Panc1 (cell line): ENCODE measurements around the gene ANKRD33B. TPM values are rescaled to one million over a fixed set of nuclear protein-coding genes. Genes with fewer than 3 reads are reported as not detected.

Source experiments
- ATAC-seq: fragments of 200-7000 bp; cut with Tn5 transposase; 2 replicates; pipeline ENCODE4 v1.9.1; 2020; ENCODE audit warnings: mild to moderate bottlenecking, moderate library complexity
- BruUV-seq: library from RNA; stranded (reverse); fragments of 400-500 nt; replicated peaks from 2 replicates; lab custom pipeline; 2021; lab: Mats Ljungman, UMichigan
- CTCF ChIA-PET: fragments of 300-600 bp; sonication (Branson Sonifier 250); formaldehyde crosslinking; loops from one replicate; lab custom pipeline; 2022; ENCODE audit warnings: antibody characterized with exemption; lab: Charles Lee
- POLR2A ChIA-PET: fragments of 300-600 bp; sonication (Branson Sonifier 250); formaldehyde crosslinking; loops from one replicate; lab custom pipeline; 2022; ENCODE audit warnings: antibody characterized with exemption; lab: Charles Lee
- DNase-seq: peaks from one replicate; pipeline ENCODE4 v3.0.0-alpha.2; 2010; ENCODE audit warnings: low read depth, low spot score
- H3K27ac ChIP-seq: 2 replicates; pipeline ENCODE4 v1.5.1; 2011; ENCODE audit warnings: mild to moderate bottlenecking, low read length, inconsistent platforms
- H3K27me3 ChIP-seq: fragments of 200-500 bp; sonication (Bioruptor generic); 2 replicates; pipeline ENCODE4 v1.6.0; 2014; ENCODE audit warnings: low read length, inconsistent platforms; ENCODE audit not compliant: control insufficient read depth, insufficient read depth
- H3K36me3 ChIP-seq: fragments of 200-500 bp; sonication (Bioruptor generic); 2 replicates; pipeline ENCODE4 v1.5.1; 2014; ENCODE audit warnings: inconsistent platforms, mild to moderate bottlenecking, low read length, moderate library complexity; ENCODE audit not compliant: control insufficient read depth, insufficient read depth
- H3K4me1 ChIP-seq: 2 replicates; pipeline ENCODE4 v1.5.1; 2011; ENCODE audit warnings: inconsistent platforms, mild to moderate bottlenecking, low read length, moderate library complexity; ENCODE audit not compliant: control insufficient read depth, insufficient read depth
- H3K4me3 ChIP-seq, 2 experiments: 2 replicates each; pipeline ENCODE4 v1.5.1; 2011 to 2012; ENCODE audit warnings: low read depth in 2 of 2, low read length in 2 of 2, mild to moderate bottlenecking in 2 of 2, inconsistent platforms in 1 of 2, moderate library complexity in 1 of 2
- H3K9me3 ChIP-seq: fragments of 200-500 bp; sonication (Bioruptor generic); 2 replicates; pipeline ENCODE4 v1.5.1; 2014; ENCODE audit warnings: low read depth, mild to moderate bottlenecking, inconsistent platforms, low read length, moderate library complexity; ENCODE audit not compliant: control insufficient read depth, insufficient read depth
- POLR2AphosphoS5 ChIP-seq: IDR thresholded peaks from 2 replicates; pipeline ENCODE4 v1.6.1; 2012; ENCODE audit warnings: mild to moderate bottlenecking, low read depth, low read length, moderate library complexity
- REST ChIP-seq, 2 experiments: IDR thresholded peaks; 2 replicates each; pipeline ENCODE4 v1.6.1; 2011 to 2012; ENCODE audit warnings: low read depth in 2 of 2, control low read depth in 1 of 2, low read length in 1 of 2, mild to moderate bottlenecking in 1 of 2, moderate library complexity in 1 of 2; ENCODE audit not compliant: insufficient read depth in 1 of 2
- SIN3A ChIP-seq: IDR thresholded peaks from 2 replicates; pipeline ENCODE4 v1.6.1; 2012; ENCODE audit warnings: low read depth, mild to moderate bottlenecking, low read length, moderate library complexity, borderline replicate concordance; ENCODE audit not compliant: insufficient read depth
- TCF7L2 ChIP-seq: IDR thresholded peaks from 2 replicates; pipeline ENCODE4 v1.6.1; 2011; ENCODE audit warnings: mild to moderate bottlenecking, low read depth, low read length, inconsistent platforms
- in situ Hi-C: cut with HindIII; loops from 2 replicates; pipeline ENCODE4 v1.10.0; 2016; ENCODE audit warnings: low sequenced_read_pairs, low pct_unique_long_range_greater_than_20kb
- intact Hi-C: fragments of 100-400 bp; cut with micrococcal nuclease; formaldehyde crosslinking; loops from one replicate; pipeline ENCODE4 v1.10.0; 2022; ENCODE audit not compliant: unreplicated experiment
- total RNA-seq: library from RNA; stranded (reverse); gene quantifications from one replicate; pipeline ENCODE4 v1.2.1, GENCODE V29; 2021; ENCODE audit not compliant: unreplicated experiment
- TF ChIP-seq, protein P1 (sequence below): fragments of 450-650 bp; IDR thresholded peaks from 2 replicates; pipeline ENCODE4 v1.5.1; 2017; ENCODE audit warnings: mild to moderate bottlenecking

ANKRD33B gene
- total RNA-seq, 1 experiment from 2014 or later, result 19.1 TPM

GRCh38 chr5:10668697-10669096 lies 104.8 kb downstream of the ANKRD33B start:
- intact Hi-C loops, result no loop called here
- Histone ChIP-seq H3K27ac (no peak overlapping the region), H3K36me3 (no peaks in the 10 kb centered on the region), H3K4me3 (no peak overlapping the region), H3K9me3 (no peaks in the 10 kb centered on the region), H3K27me3 (no peaks in the 10 kb centered on the region), H3K4me1 (peaks cover 11% of the 10 kb centered on the region; the same call in 1 of the 2 replicates)
- no TSS peak for BruUV-seq
- ATAC-seq, result no peak
- no peak for DNase-seq
- CTCF ChIA-PET, result no interaction called here
- TF ChIP-seq REST (IDR thresholded peaks at IDR 0.05; ENCODE audit: insufficient read depth in 1 of 2, low read depth in 2 of 2, low read length in 1 of 2) (no peak), TCF7L2 (no peak), SIN3A (no peak), POLR2AphosphoS5 (no peak)
- TF ChIP-seq, protein P1, sequence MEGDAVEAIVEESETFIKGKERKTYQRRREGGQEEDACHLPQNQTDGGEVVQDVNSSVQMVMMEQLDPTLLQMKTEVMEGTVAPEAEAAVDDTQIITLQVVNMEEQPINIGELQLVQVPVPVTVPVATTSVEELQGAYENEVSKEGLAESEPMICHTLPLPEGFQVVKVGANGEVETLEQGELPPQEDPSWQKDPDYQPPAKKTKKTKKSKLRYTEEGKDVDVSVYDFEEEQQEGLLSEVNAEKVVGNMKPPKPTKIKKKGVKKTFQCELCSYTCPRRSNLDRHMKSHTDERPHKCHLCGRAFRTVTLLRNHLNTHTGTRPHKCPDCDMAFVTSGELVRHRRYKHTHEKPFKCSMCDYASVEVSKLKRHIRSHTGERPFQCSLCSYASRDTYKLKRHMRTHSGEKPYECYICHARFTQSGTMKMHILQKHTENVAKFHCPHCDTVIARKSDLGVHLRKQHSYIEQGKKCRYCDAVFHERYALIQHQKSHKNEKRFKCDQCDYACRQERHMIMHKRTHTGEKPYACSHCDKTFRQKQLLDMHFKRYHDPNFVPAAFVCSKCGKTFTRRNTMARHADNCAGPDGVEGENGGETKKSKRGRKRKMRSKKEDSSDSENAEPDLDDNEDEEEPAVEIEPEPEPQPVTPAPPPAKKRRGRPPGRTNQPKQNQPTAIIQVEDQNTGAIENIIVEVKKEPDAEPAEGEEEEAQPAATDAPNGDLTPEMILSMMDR, result no peak
- in situ Hi-C loops, result no loop called here
- POLR2A ChIA-PET, result no interaction called here

DNA sequence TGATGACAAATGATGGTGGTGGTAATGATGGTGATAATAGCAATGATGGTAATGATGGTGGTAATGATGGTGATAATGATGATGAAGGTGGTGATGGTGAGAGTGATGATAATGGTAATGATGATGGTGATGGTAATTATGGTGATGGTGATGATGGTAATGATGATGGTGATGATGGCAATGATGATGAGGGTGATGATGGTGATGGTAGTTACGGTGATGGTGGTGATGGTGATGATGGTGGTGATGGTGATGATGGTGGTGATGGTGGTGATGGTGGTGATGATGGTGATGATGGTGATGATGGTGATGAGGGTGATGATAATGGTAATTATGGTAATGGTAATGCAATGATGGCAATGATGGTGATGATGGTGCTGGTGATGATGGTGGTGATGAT lies 106.1 kb downstream of the ANKRD33B start:
- in situ Hi-C loops (no loop called here), intact Hi-C loops (no loop called here)
- Histone ChIP-seq H3K36me3 (no peaks in the 10 kb centered on the region), H3K27me3 (no peaks in the 10 kb centered on the region), H3K4me1 (no peaks in the 10 kb centered on the region; the same call in 1 of the 2 replicates), H3K27ac (no peak overlapping the region), H3K4me3 (no peak overlapping the region), H3K9me3 (no peaks in the 10 kb centered on the region)
- DNase-seq (no peak), ATAC-seq (no peak)
- ChIA-PET CTCF (no interaction called here), POLR2A (no interaction called here)
- BruUV-seq, result no TSS peak
- no peak for TF ChIP-seq TCF7L2
- TF ChIP-seq, protein P1, result no peak
